MCF 10A (cell line): ENCODE results near the gene TFEC. TPM values are rescaled to one million over a fixed set of nuclear protein-coding genes. Genes with fewer than 3 reads are reported as not detected.

Experiments used
- BruUV-seq: library from RNA; stranded (reverse); fragments of 400-500 nt; replicated peaks from 2 replicates; lab custom pipeline; 2021; lab: Mats Ljungman, UMichigan
- CTCF ChIA-PET: fragments of 300-600 bp; sonication (Branson Sonifier 250); formaldehyde crosslinking; extraction: SDS; loops from one replicate; lab custom pipeline; 2021; ENCODE audit warnings: antibody characterized with exemption, inconsistent platforms; lab: Yijun Ruan, JAX
- POLR2A ChIA-PET: fragments of 300-600, 350-650 bp; sonication (Branson Sonifier 250); formaldehyde crosslinking; extraction: SDS; loops from one replicate; lab custom pipeline; 2020; ENCODE audit warnings: antibody characterized with exemption, inconsistent platforms; lab: Yijun Ruan, JAX
- DNase-seq: peaks from one replicate; pipeline ENCODE4 v3.0.0-alpha.2; 2018; ENCODE audit not compliant: unreplicated experiment
- H3K27ac Mint-ChIP-seq: one replicate; pipeline ENCODE4 v1.8.0; 2022; ENCODE audit warnings: mild to moderate bottlenecking, low read depth, mixed read lengths; ENCODE audit not compliant: unreplicated experiment
- H3K27me3 Mint-ChIP-seq: one replicate; pipeline ENCODE4 v1.8.0; 2022; ENCODE audit warnings: mixed read lengths; ENCODE audit not compliant: insufficient read depth, unreplicated experiment
- H3K36me3 Mint-ChIP-seq: one replicate; pipeline ENCODE4 v1.8.0; 2022; ENCODE audit warnings: mild to moderate bottlenecking, moderate library complexity, mixed read lengths; ENCODE audit not compliant: insufficient read depth, unreplicated experiment
- H3K4me1 Mint-ChIP-seq: one replicate; pipeline ENCODE4 v1.8.0; 2022; ENCODE audit warnings: mixed read lengths; ENCODE audit not compliant: insufficient read depth, unreplicated experiment
- H3K4me3 Mint-ChIP-seq: one replicate; pipeline ENCODE4 v1.8.0; 2022; ENCODE audit warnings: mild to moderate bottlenecking, moderate library complexity, mixed read lengths; ENCODE audit not compliant: unreplicated experiment
- H3K9me3 Mint-ChIP-seq: one replicate; pipeline ENCODE4 v1.8.0; 2022; ENCODE audit warnings: mixed read lengths; ENCODE audit not compliant: unreplicated experiment
- CTCF ChIP-seq: fragments of 200-600 bp; IDR thresholded peaks from one replicate; pipeline ENCODE4 v1.8.0; 2022; ENCODE audit warnings: antibody characterized with exemption, mild to moderate bottlenecking; ENCODE audit not compliant: unreplicated experiment
- intact Hi-C: fragments of 100-400 bp; cut with micrococcal nuclease; formaldehyde crosslinking; loops from 2 replicates; pipeline ENCODE4 v1.14.1; 2022
- total RNA-seq: library from RNA; stranded (reverse); gene quantifications from 2 replicates; pipeline ENCODE4 v1.2.3, GENCODE V29; 2022

Gene TFEC
- total RNA-seq, 1 experiment from 2014 or later = not detected

- no peaks in the 10 kb centered on the region for H3K4me1 Mint-ChIP-seq
- TF ChIP-seq CTCF = no peak
- H3K9me3 Mint-ChIP-seq = no peaks in the 10 kb centered on the region
- peaks cover 43% of the 10 kb centered on the region for H3K27me3 Mint-ChIP-seq
- no peak for DNase-seq
- CTCF ChIA-PET = no interaction called here
- intact Hi-C loops = no loop called here
- H3K36me3 Mint-ChIP-seq = no peaks in the 10 kb centered on the region
- POLR2A ChIA-PET = no interaction called here
- H3K27ac Mint-ChIP-seq = no peak overlapping the region
- H3K4me3 Mint-ChIP-seq = no peak overlapping the region
- no TSS peak for BruUV-seq
Observed at GRCh38 chr7:115984105-115984504, 46.5 kb downstream of the TFEC start.

- no peaks in the 10 kb centered on the region for H3K36me3 Mint-ChIP-seq
- ChIA-PET CTCF (no interaction called here), POLR2A (no interaction called here)
- intact Hi-C loops = no loop called here
- H3K4me1 Mint-ChIP-seq = no peaks in the 10 kb centered on the region
- H3K27ac Mint-ChIP-seq = no peak overlapping the region
- no peak for DNase-seq
- H3K4me3 Mint-ChIP-seq = no peak overlapping the region
- no peak for TF ChIP-seq CTCF
- no TSS peak for BruUV-seq
- H3K27me3 Mint-ChIP-seq = peaks cover 10% of the 10 kb centered on the region
- no peaks in the 10 kb centered on the region for H3K9me3 Mint-ChIP-seq
Observed at GRCh38 chr7:115980159-115980558, 50.4 kb downstream of the TFEC start.

- Mint-ChIP-seq H3K9me3 (no peaks in the 10 kb centered on the region), H3K27ac (no peak overlapping the region), H3K27me3 (peaks cover 12% of the 10 kb centered on the region), H3K4me1 (no peaks in the 10 kb centered on the region), H3K36me3 (no peaks in the 10 kb centered on the region), H3K4me3 (no peak overlapping the region)
- POLR2A ChIA-PET = no interaction called here
- TF ChIP-seq CTCF = no peak
- intact Hi-C loops = no loop called here
- CTCF ChIA-PET = interaction anchor here (0.7 kb wide), 1 partner anchor 20 kb away, joined by 3 read pairs; no protein-coding TSS in a partner anchor
- no peak for DNase-seq
- BruUV-seq = no TSS peak
Observed at GRCh38 chr7:115976651-115977050, 53.9 kb downstream of the TFEC start.

GRCh38 chr7:115975766-115976165, 54.8 kb downstream of the TFEC start:
- Mint-ChIP-seq H3K4me3 (no peak overlapping the region), H3K9me3 (no peaks in the 10 kb centered on the region), H3K27ac (no peak overlapping the region), H3K36me3 (no peaks in the 10 kb centered on the region), H3K4me1 (no peaks in the 10 kb centered on the region), H3K27me3 (peaks cover 21% of the 10 kb centered on the region)
- CTCF ChIA-PET = no interaction called here
- intact Hi-C loops = no loop called here
- no peak for TF ChIP-seq CTCF
- POLR2A ChIA-PET = no interaction called here
- DNase-seq = no peak
- no TSS peak for BruUV-seq
